ENCODE data around the gene CHEK1.

DNA sequence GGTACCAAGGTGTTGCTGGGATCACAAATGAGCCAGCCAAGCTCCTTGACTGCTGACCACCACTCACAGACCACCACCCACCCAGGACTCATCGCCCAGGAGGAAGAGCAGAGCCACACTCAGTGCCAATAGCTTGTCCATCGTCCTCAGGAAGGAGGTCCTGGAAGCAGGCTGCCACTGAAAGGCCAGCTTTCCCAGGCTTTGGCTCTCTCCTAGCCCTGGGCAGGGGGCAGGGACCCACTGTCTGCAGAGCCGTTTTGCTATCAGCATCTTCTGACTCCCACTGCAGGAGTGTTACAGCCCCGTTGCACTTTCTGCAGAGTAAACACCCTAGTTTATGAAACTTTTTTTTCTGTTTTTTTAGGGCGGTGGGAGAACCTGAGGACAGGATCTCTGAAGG, 67.9 kb downstream of the CHEK1 start:
- no peak for TF ChIP-seq TAF1 (IDR thresholded peaks at IDR 0.05; ENCODE audit: low read depth, low read length)
- TF ChIP-seq SP1 (IDR thresholded peaks at IDR 0.05; ENCODE audit: low read depth, low read length), result no peak
- TF ChIP-seq SUZ12 (IDR thresholded peaks at IDR 0.05; ENCODE audit: low read length), result no peak
- TF ChIP-seq, protein P1, sequence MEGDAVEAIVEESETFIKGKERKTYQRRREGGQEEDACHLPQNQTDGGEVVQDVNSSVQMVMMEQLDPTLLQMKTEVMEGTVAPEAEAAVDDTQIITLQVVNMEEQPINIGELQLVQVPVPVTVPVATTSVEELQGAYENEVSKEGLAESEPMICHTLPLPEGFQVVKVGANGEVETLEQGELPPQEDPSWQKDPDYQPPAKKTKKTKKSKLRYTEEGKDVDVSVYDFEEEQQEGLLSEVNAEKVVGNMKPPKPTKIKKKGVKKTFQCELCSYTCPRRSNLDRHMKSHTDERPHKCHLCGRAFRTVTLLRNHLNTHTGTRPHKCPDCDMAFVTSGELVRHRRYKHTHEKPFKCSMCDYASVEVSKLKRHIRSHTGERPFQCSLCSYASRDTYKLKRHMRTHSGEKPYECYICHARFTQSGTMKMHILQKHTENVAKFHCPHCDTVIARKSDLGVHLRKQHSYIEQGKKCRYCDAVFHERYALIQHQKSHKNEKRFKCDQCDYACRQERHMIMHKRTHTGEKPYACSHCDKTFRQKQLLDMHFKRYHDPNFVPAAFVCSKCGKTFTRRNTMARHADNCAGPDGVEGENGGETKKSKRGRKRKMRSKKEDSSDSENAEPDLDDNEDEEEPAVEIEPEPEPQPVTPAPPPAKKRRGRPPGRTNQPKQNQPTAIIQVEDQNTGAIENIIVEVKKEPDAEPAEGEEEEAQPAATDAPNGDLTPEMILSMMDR (IDR thresholded peaks at IDR 0.05; ENCODE audit: control extremely low read depth in 1 of 3, insufficient read depth in 1 of 3, low read depth in 1 of 3, low read length in 3 of 3), result no peak
- no peak for TF ChIP-seq POLR2AphosphoS5 (IDR thresholded peaks at IDR 0.05; ENCODE audit: low read depth, low read length)
- no peak for TF ChIP-seq CTBP2 (IDR thresholded peaks at IDR 0.05; ENCODE audit: borderline replicate concordance, insufficient read depth, insufficient read length, low read length)
- TF ChIP-seq, protein P2, sequence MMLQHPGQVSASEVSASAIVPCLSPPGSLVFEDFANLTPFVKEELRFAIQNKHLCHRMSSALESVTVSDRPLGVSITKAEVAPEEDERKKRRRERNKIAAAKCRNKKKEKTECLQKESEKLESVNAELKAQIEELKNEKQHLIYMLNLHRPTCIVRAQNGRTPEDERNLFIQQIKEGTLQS (IDR thresholded peaks at IDR 0.05; ENCODE audit: insufficient read depth, low read depth, low read length), result no peak
- no peak for TF ChIP-seq JUND (IDR thresholded peaks at IDR 0.05; ENCODE audit: low read length)
- no peak for TF ChIP-seq ZNF274 (IDR thresholded peaks at IDR 0.05; ENCODE audit: borderline replicate concordance, extremely low read depth, low read length)
- TF ChIP-seq E2F6 (IDR thresholded peaks at IDR 0.05), result no peak
- no peak for TF ChIP-seq MAX (IDR thresholded peaks at IDR 0.05)
- no peak for TF ChIP-seq CHD1 (IDR thresholded peaks at IDR 0.05; ENCODE audit: low read depth, low read length)
- TF ChIP-seq HDAC6 (IDR thresholded peaks at IDR 0.05; ENCODE audit: low read depth, low read length), result no peak
- TF ChIP-seq TCF12 (IDR thresholded peaks at IDR 0.05; ENCODE audit: low read depth, low read length), result no peak
